ENCODE data around the gene CENPN.

DNA sequence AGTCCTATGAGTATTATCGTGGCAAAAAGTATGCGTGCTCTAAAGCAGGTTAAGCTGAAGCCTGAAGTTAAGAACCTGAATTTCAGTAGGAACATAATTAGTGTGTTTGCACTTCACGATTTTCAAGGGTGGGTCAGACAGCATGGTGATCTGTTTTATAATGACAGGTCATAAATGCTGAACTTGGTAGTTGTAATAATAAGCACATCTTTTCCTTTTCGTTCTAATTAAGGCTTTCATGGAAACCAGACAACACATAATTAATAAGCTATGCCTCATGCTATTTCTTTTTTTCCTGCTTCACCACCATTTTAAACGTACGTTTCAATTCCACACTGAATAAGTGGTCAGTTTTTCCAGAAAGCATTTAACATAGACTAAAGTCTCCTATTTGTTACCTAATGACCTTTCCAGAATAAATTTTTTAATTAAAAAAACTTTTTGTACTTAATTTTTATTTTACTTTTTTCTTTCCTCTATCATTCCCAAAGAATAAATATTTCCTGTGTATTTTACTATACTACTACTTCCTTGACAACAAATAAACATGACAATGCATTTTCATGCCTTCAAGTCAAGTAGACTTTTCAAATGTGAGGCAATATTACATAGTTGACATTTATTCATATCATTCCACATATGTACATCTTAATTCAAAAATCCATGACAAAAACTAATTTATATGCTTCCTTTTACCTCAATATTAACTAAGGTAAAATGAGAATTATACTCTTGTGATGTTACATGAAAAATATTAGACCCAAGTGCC is 22.7 kb upstream of the CENPN start:
- TF ChIP-seq, protein P1, sequence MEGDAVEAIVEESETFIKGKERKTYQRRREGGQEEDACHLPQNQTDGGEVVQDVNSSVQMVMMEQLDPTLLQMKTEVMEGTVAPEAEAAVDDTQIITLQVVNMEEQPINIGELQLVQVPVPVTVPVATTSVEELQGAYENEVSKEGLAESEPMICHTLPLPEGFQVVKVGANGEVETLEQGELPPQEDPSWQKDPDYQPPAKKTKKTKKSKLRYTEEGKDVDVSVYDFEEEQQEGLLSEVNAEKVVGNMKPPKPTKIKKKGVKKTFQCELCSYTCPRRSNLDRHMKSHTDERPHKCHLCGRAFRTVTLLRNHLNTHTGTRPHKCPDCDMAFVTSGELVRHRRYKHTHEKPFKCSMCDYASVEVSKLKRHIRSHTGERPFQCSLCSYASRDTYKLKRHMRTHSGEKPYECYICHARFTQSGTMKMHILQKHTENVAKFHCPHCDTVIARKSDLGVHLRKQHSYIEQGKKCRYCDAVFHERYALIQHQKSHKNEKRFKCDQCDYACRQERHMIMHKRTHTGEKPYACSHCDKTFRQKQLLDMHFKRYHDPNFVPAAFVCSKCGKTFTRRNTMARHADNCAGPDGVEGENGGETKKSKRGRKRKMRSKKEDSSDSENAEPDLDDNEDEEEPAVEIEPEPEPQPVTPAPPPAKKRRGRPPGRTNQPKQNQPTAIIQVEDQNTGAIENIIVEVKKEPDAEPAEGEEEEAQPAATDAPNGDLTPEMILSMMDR (IDR thresholded peaks at IDR 0.05; ENCODE audit: low read depth, low read length), result no peak
- TF ChIP-seq POLR2A (IDR thresholded peaks at IDR 0.05; ENCODE audit: extremely low read depth, insufficient read length) (no peak), MAX (IDR thresholded peaks at IDR 0.05; ENCODE audit: low read depth, low read length) (no peak), MYC (IDR thresholded peaks at IDR 0.05; ENCODE audit: low read depth, low read length) (no peak)

Data from NB4 (cell line).